Stimulated activated naive B cell treated with anti-CD40 and anti-IgM and Interleukin-4, amounts not matched to agents 10 μg/mL and 1 μg/mL and 100 μg/mL, for 72 hours (primary cell): Measurements from ENCODE around the gene TMEM120A.

ENCODE experiments used
- ATAC-seq, 2 donors: fragments of 150-1000 bp; cut with Tn5 transposase; replicated peaks; 2 replicates each; pipeline ENCODE4 v1.10.0; 2021; ENCODE audit warnings: moderate library complexity in 1 of 2
- DNase-seq: peaks from one replicate; pipeline ENCODE4 v3.0.0; 2021
- H3K27ac Mint-ChIP-seq: one replicate; pipeline ENCODE4 v1.8.0; 2022; ENCODE audit warnings: mild to moderate bottlenecking, mixed read lengths
- H3K27me3 Mint-ChIP-seq, 2 donors: one replicate each; pipeline ENCODE4 v1.8.0; 2022; ENCODE audit warnings: mixed read lengths in 2 of 2
- H3K36me3 Mint-ChIP-seq, 2 donors: one replicate each; pipeline ENCODE4 v1.8.0; 2022; ENCODE audit warnings: mixed read lengths in 2 of 2, mild to moderate bottlenecking in 1 of 2
- H3K4me1 Mint-ChIP-seq, 2 donors: one replicate each; pipeline ENCODE4 v1.8.0; 2022; ENCODE audit warnings: mixed read lengths in 2 of 2, mild to moderate bottlenecking in 1 of 2
- H3K4me3 Mint-ChIP-seq, 2 donors: one replicate each; pipeline ENCODE4 v1.8.0; 2022; ENCODE audit warnings: mild to moderate bottlenecking in 2 of 2, mixed read lengths in 2 of 2, moderate library complexity in 1 of 2
- H3K9me3 Mint-ChIP-seq, 2 donors: one replicate each; pipeline ENCODE4 v1.8.0; 2022; ENCODE audit warnings: mixed read lengths in 2 of 2, mild to moderate bottlenecking in 1 of 2

Gene TMEM120A

DNA sequence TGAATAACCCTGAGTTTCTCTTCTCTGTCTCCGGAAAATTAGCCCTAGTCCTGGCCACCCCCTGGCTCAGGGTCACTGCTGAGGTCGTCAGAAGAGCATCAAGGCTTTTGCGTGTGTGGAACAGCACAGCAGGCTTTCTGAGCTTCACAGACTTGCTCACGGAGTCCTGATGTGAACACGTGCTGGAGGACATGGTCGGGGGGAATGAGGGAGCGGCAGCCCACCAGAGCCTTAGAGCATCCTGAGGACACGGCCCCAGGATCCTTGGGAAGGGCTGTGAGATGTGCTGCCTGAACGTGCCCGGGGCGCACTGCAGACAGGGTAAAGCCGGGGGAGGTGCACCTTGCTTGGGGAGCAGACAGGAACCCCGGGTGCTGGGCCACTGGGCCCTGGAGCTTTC lies 28.8 kb downstream of the TMEM120A start:
- Mint-ChIP-seq H3K27me3 (no peaks in the 10 kb centered on the region), H3K4me3 (no peak overlapping the region), H3K27ac (no peak overlapping the region)

DNA sequence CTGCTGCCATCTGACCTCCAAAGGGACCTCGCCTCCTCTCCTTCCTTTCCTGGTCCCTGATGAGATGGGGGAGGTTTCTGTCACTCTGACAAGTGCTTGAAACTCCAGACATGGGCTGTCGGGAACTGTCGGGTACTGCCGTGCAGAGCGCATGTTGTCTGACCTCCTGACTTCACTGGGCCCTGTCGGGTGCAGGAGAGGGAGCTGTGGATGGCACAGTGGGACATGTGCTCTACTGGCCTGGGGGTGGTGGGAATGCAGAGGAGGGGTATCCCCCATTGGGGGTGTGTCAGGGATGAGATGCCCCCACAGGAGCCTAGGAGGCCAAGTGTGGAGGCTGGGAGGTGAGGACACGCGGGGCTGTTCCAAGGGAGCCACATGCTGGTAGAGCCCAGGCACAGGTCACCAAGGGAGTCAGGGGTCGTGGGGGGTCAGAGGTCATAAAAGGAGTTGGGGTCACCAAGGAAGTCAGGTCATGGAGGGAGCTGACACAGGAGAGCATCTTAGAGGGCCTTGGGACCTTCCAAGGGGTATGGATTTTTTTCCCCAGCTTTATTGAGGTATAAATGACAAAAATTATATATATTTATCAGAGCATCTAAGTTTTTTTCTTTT lies 30.9 kb downstream of the TMEM120A start:
- Mint-ChIP-seq H3K27me3 (no peaks in the 10 kb centered on the region), H3K9me3 (no peaks in the 10 kb centered on the region), H3K36me3 (peaks cover 25 to 51% of the 10 kb centered on the region in 2 donors), H3K27ac (peak overlapping the region; percentile 48), H3K4me3 (no peak overlapping the region), H3K4me1 (peaks cover 0 to 4% of the 10 kb centered on the region in 2 donors)
- ATAC-seq (no peak), DNase-seq (no peak)

More for the DNA sequence above, 28.8 kb downstream of the TMEM120A start:
- ATAC-seq, result no peak
- H3K36me3 Mint-ChIP-seq, result peaks cover 23 to 51% of the 10 kb centered on the region in 2 donors
- H3K4me1 Mint-ChIP-seq, result peaks cover 0 to 8% of the 10 kb centered on the region in 2 donors
- no peak for DNase-seq
- H3K9me3 Mint-ChIP-seq, result no peaks in the 10 kb centered on the region

DNA sequence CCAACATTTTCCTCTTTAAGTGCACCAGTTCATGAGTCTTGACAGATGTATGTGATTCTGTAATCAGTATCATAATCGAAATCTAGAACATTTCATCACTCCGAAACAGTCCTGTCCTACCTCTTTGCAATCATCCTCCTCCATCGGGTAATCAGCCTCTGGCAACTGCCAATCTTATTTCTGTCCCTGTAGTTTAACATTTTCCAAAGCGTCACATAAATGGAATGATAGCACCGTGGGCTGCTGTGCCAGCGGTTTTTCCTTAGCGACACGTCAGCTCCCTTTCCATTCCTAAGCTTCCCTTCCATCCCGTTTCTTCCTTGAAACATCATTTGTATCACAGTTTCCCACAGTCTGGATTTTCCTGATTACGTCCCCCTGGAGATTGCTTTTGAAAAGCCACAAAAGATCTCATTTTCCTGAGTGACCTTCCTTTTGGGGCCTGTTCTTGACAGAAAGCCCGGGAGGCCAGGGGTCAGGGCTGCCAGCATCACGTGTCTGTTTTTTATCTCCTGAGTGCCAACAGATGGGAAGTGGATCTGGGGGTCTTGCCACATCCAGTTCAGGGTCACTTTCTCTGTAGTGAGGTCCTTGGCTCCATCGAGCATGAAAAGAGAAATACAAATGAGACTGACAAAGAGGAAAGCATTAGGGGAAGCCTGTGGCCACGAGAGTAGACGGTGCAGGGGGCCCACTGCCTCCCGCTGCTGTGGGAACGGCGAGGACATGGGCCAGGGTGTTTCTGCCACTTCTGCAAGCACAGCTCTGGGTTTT lies 31.6 kb downstream of the TMEM120A start:
- H3K9me3 Mint-ChIP-seq, result no peaks in the 10 kb centered on the region

GRCh38 chr7:75961218-75961617 lies 33.2 kb downstream of the TMEM120A start:
- Mint-ChIP-seq H3K36me3 (peaks cover 32 to 60% of the 10 kb centered on the region in 2 donors), H3K27ac (no peak overlapping the region), H3K27me3 (no peaks in the 10 kb centered on the region), H3K4me3 (no peak overlapping the region), H3K4me1 (peaks cover 0 to 4% of the 10 kb centered on the region in 2 donors), H3K9me3 (no peaks in the 10 kb centered on the region)
- ATAC-seq (no peak), DNase-seq (no peak)

More for the DNA sequence above, 31.6 kb downstream of the TMEM120A start:
- Mint-ChIP-seq H3K27ac (no peak overlapping the region), H3K36me3 (peaks cover 26 to 52% of the 10 kb centered on the region in 2 donors), H3K4me1 (peaks cover 0 to 4% of the 10 kb centered on the region in 2 donors), H3K27me3 (no peaks in the 10 kb centered on the region), H3K4me3 (no peak overlapping the region)
- no peak for DNase-seq
- ATAC-seq, result no peak

GRCh38 chr7:75960372-75960771 lies 34.0 kb downstream of the TMEM120A start:
- Mint-ChIP-seq H3K27ac (no peak overlapping the region), H3K4me3 (no peak overlapping the region), H3K4me1 (peaks cover 0 to 4% of the 10 kb centered on the region in 2 donors), H3K27me3 (no peaks in the 10 kb centered on the region), H3K9me3 (no peaks in the 10 kb centered on the region), H3K36me3 (peaks cover 37 to 62% of the 10 kb centered on the region in 2 donors)
- DNase-seq, result no peak
- ATAC-seq, result no peak

DNA sequence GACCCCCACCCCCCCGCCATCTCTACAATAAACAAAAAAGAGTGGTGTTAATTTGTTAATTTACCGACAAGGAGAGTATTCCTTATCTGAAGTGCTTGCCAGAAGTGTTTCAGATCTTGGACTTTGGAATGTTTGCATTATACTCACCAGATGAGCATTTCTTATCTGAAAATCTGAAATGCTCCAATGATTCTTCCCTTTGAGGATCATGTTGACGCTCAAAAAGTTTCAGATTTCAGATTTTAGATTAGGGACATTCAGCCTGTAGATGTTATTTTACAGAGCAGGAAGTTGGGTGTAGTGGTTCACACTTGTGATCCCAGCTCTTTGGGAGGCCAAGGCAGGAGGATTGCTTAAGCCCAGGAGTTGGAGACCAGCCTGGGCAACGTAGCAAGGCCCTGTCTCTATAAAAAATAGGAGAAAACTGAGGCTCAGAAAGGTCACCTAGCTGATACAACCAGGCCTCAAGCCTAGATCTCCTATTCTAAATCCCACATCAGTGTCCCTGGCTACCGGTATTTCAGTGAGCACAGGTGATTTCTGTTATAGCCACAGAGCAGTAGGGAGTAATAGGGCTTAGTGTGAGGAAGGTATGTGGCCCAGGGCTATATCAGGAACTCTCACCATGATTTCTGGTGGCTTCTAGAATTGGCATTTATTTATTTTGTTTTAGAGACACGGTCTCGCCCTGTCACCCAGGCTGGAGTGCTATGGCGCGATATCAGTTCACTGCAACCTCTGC lies 35.4 kb downstream of the TMEM120A start:
- no peak for ATAC-seq
- Mint-ChIP-seq H3K9me3 (no peaks in the 10 kb centered on the region), H3K27me3 (no peaks in the 10 kb centered on the region), H3K4me1 (peaks cover 0 to 6% of the 10 kb centered on the region in 2 donors), H3K4me3 (no peak overlapping the region), H3K27ac (no peak overlapping the region), H3K36me3 (peaks cover 44 to 59% of the 10 kb centered on the region in 2 donors)
- no peak for DNase-seq

- Mint-ChIP-seq H3K27me3 (no peaks in the 10 kb centered on the region), H3K27ac (no peak overlapping the region), H3K9me3 (no peaks in the 10 kb centered on the region), H3K36me3 (peaks cover 41 to 49% of the 10 kb centered on the region in 2 donors), H3K4me3 (no peak overlapping the region), H3K4me1 (peaks cover 0 to 4% of the 10 kb centered on the region in 2 donors)
- no peak for ATAC-seq
- DNase-seq, result no peak
Observed at GRCh38 chr7:75957021-75957736, 37.2 kb downstream of the TMEM120A start.

DNA sequence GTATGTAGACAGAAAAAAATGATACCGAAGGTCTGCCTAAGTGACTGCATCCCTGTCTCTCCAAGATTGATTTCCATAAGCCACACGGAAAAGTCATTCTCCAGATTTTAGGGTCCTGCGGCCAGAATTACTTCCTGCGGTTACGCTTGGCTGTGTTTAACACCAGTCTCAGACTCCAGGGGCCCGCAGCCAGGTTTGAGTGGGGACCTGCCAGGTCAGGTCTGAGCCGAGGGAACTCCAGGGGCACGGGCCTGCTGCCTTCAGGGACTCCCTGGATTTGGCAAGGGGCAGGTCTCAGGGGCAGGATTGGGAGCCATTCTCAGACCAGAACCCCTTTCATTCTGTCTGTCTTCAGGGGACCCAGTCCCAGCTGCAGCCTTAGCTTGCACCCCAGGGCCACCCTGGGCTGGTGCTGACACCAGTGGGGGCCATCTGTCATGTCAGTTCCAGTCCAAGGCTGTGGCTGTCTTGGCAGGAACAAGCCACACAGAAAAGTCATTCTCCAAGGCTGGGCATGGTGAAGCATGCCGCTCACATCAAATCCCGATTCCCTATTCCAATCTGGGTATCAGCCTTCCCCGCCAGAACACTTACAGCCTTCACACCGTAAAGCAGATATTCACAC lies 39.0 kb downstream of the TMEM120A start:
- no peak overlapping the region for H3K4me3 Mint-ChIP-seq
- DNase-seq (no peak), ATAC-seq (no peak)
- H3K27ac Mint-ChIP-seq, result no peak overlapping the region
- H3K9me3 Mint-ChIP-seq, result no peaks in the 10 kb centered on the region
- peaks cover 35 to 40% of the 10 kb centered on the region in 2 donors for H3K36me3 Mint-ChIP-seq
- H3K4me1 Mint-ChIP-seq, result peaks cover 0 to 4% of the 10 kb centered on the region in 2 donors
- no peaks in the 10 kb centered on the region for H3K27me3 Mint-ChIP-seq

DNA sequence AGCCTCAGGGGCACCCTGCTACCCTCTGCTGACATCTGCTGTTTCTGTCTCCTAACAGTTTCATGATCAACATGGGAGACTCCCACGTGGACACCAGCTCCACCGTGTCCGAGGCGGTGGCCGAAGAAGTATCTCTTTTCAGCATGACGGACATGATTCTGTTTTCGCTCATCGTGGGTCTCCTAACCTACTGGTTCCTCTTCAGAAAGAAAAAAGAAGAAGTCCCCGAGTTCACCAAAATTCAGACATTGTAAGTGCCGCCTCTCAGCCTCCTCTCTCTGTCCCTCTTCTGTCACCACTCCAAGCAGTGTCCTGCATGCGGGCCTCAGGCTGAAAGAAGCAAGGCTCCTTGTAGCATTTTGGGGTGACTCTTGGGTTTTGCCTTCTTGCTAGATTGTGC lies 40.5 kb downstream of the TMEM120A start:
- Mint-ChIP-seq H3K27me3 (no peaks in the 10 kb centered on the region), H3K27ac (no peak overlapping the region), H3K4me1 (peaks cover 3 to 5% of the 10 kb centered on the region in 2 donors), H3K9me3 (no peaks in the 10 kb centered on the region), H3K4me3 (no peak overlapping the region), H3K36me3 (peaks cover 31 to 33% of the 10 kb centered on the region in 2 donors)
- no peak for ATAC-seq
- DNase-seq, result no peak

DNA sequence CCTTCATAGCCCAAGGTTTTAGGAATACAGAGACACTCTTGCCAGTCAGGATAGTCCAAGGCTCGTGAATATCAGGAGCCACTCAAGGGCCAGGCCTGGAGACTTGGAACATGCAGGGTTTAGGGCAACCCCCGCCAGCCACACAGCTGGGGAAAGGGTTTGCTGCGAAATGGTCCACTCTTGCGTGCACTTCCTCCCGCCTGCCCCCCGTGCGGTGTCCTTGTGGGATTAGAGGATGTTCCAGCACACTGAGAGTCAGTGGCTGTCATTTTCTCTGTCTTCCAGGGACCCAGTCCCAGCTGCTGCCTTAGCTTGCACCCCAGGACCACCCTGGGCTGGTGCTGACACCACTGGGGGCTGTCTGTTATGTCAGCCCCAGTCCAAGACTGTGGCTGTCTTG lies 41.0 kb downstream of the TMEM120A start:
- Mint-ChIP-seq H3K27me3 (no peaks in the 10 kb centered on the region), H3K4me1 (peaks cover 5 to 8% of the 10 kb centered on the region in 2 donors), H3K27ac (no peak overlapping the region), H3K36me3 (peaks cover 31 to 34% of the 10 kb centered on the region in 2 donors), H3K9me3 (no peaks in the 10 kb centered on the region), H3K4me3 (no peak overlapping the region)
- no peak for DNase-seq
- no peak for ATAC-seq

GRCh38 chr7:75951506-75951905 lies 42.9 kb downstream of the TMEM120A start:
- H3K4me3 Mint-ChIP-seq, result no peak overlapping the region
- DNase-seq, result no peak
- H3K27ac Mint-ChIP-seq, result no peak overlapping the region
- ATAC-seq, result no peak
- peaks cover 5 to 8% of the 10 kb centered on the region in 2 donors for H3K4me1 Mint-ChIP-seq
- no peaks in the 10 kb centered on the region for H3K9me3 Mint-ChIP-seq
- no peaks in the 10 kb centered on the region for H3K27me3 Mint-ChIP-seq
- H3K36me3 Mint-ChIP-seq, result peaks cover 30 to 33% of the 10 kb centered on the region in 2 donors

GRCh38 chr7:75950111-75950681 lies 44.2 kb downstream of the TMEM120A start:
- DNase-seq (no peak), ATAC-seq (no peak)
- Mint-ChIP-seq H3K36me3 (peaks cover 20% of the 10 kb centered on the region in 2 donors), H3K4me3 (no peak overlapping the region), H3K27ac (no peak overlapping the region), H3K4me1 (peaks cover 5 to 9% of the 10 kb centered on the region in 2 donors), H3K27me3 (no peaks in the 10 kb centered on the region), H3K9me3 (no peaks in the 10 kb centered on the region)

GRCh38 chr7:75948179-75948578 lies 46.2 kb downstream of the TMEM120A start:
- no peaks in the 10 kb centered on the region for H3K27me3 Mint-ChIP-seq
- no peaks in the 10 kb centered on the region for H3K9me3 Mint-ChIP-seq
- DNase-seq, result no peak
- H3K4me1 Mint-ChIP-seq, result peaks cover 1 to 18% of the 10 kb centered on the region in 2 donors
- peaks cover 14% of the 10 kb centered on the region in 2 donors for H3K36me3 Mint-ChIP-seq
- no peak overlapping the region for H3K27ac Mint-ChIP-seq
- ATAC-seq, result no peak
- H3K4me3 Mint-ChIP-seq, result no peak overlapping the region
